Fibroblast of lung (primary cell): ENCODE results near the gene AQP2. TPM values are rescaled to one million over a fixed set of nuclear protein-coding genes. Genes with fewer than 3 reads are reported as not detected.

Source experiments
- DNase-seq, 2 donors: peaks; one replicate each; pipeline versions ENCODE4 v3.0.0 to v3.0.0-alpha.2; 2010; ENCODE audit warnings: low read depth in 2 of 2
- H2AFZ ChIP-seq: 2 replicates; pipeline ENCODE4 v1.5.1; 2012; ENCODE audit warnings: low read length, control low read depth, inconsistent platforms
- H3K27ac ChIP-seq: 2 replicates; pipeline ENCODE4 v1.5.1; 2011; ENCODE audit warnings: low read length, control low read depth; ENCODE audit not compliant: insufficient read depth
- H3K27me3 ChIP-seq: 2 replicates; pipeline ENCODE4 v1.5.1; 2011; ENCODE audit warnings: mild to moderate bottlenecking, low read length; ENCODE audit not compliant: control insufficient read depth, insufficient read depth
- H3K36me3 ChIP-seq: 2 replicates; pipeline ENCODE4 v1.5.1; 2011; ENCODE audit warnings: low read length; ENCODE audit not compliant: control insufficient read depth, insufficient read depth
- H3K4me1 ChIP-seq: 2 replicates; pipeline ENCODE4 v1.5.1; 2011; ENCODE audit warnings: low read length; ENCODE audit not compliant: control insufficient read depth, insufficient read depth; ENCODE audit errors: extremely low read depth
- H3K4me2 ChIP-seq: 2 replicates; pipeline ENCODE4 v1.5.1; 2011; ENCODE audit warnings: low read length, control low read depth; ENCODE audit not compliant: insufficient read depth; ENCODE audit errors: extremely low read depth
- H3K4me3 ChIP-seq, 4 experiments: fragments of 200-600 bp in 1 of 4; sonication (generic) in 1 of 4; replicated peaks in 1 of 4; 2 replicates each; pipeline ENCODE4 v1.5.1; 2011 to 2016; ENCODE audit warnings: low read length in 4 of 4, low read depth in 3 of 4, mild to moderate bottlenecking in 3 of 4, control low read depth in 2 of 4, inconsistent platforms in 1 of 4, mixed read lengths in 1 of 4; ENCODE audit not compliant: insufficient read depth in 1 of 4; ENCODE audit errors: control extremely low read depth in 1 of 4
- H3K79me2 ChIP-seq: 2 replicates; pipeline ENCODE4 v1.5.1; 2012; ENCODE audit warnings: mild to moderate bottlenecking, low read length, inconsistent platforms; ENCODE audit not compliant: control insufficient read depth, insufficient read depth
- H3K9ac ChIP-seq: 2 replicates; pipeline ENCODE4 v1.5.1; 2011; ENCODE audit warnings: mild to moderate bottlenecking, low read length, control low read depth; ENCODE audit not compliant: insufficient read depth
- H3K9me3 ChIP-seq: 2 replicates; pipeline ENCODE4 v1.5.1; 2012; ENCODE audit warnings: low read depth, low read length; ENCODE audit not compliant: control insufficient read depth, insufficient read depth
- H4K20me1 ChIP-seq: 2 replicates; pipeline ENCODE4 v1.5.1; 2011; ENCODE audit warnings: low read length; ENCODE audit not compliant: control insufficient read depth, insufficient read depth; ENCODE audit errors: extremely low read depth
- CTCF ChIP-seq, 2 donors: IDR thresholded peaks in 1 of 2; conservative IDR thresholded peaks in 1 of 2; 1 replicate in 1 of 2; 2 replicates in 1 of 2; pipeline ENCODE4 v1.5.1; 2011 to 2012; ENCODE audit warnings: low read length in 2 of 2, control low read depth in 1 of 2, inconsistent platforms in 1 of 2, low read depth in 1 of 2, mild to moderate bottlenecking in 1 of 2
- EZH2 ChIP-seq: IDR thresholded peaks from 2 replicates; pipeline ENCODE4 v1.5.1; 2012; ENCODE audit warnings: low read length, control low read depth, mild to moderate bottlenecking; ENCODE audit errors: missing control alignments
- polyA plus RNA-seq, 2 donors: library from polyadenylated mRNA; depleted of rRNA in 1 of 2; stranded (reverse) in 1 of 2; unstranded in 1 of 2; fragments of >200 nt; gene quantifications; 2 replicates each; pipeline ENCODE4 v1.2.1, GENCODE V29; 2011 to 2012; ENCODE audit warnings: missing spikeins in 1 of 2
- total RNA-seq: library from RNA; depleted of rRNA; stranded (reverse); fragments of >200 nt; gene quantifications from 2 replicates; pipeline ENCODE4 v1.2.1, GENCODE V29; 2014

Gene AQP2
- total and polyA plus RNA-seq, 2 donors (not counting 1 experiment from before 2014, with no cell fraction given) = not detected

DNA sequence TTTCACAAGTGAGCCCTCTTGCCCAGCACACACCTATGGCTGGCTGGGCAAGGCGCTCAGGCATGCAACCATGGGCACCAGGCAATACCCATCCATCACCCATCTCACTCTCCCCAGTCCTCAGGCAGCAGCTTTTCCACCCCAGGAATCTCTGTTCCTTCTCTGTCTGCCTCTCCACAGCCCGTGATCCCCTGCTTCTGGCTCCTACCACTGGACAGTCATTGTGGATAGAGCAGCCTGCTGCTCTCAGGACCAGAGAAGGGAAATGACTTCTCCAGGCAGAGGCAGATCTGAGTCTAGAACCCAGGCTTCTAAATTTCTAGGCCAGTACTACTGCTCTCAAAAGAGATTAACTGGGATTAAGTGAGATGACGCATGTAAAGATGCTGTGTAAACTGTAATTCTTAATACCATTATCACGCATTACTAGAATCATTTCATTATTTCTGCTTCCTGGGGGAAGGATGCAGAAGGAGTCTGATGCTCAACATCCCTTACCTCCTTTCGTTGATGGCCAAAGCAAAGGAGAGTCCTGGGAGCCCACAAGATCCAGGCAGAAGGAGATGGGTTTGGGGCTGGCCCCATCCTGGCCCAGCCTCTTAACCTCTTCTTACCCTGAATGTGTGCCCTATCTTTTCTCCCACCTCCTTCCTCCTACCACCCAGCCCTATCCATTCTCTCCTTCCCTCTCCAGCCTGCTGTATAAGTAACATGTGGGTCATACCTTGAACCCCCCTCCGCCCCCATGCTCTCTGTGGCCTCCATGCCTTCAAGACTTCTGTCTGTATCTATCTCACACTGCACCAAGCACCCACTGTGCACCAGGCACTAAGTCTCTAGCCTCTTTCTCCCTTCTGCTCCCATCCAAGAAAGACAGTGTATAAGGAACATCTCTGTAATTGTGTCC is 6.4 kb downstream of the AQP2 start:
- peaks cover 80% of the 10 kb centered on the region for H3K27me3 ChIP-seq
- H3K4me2 ChIP-seq = no peak overlapping the region
- H4K20me1 ChIP-seq = no peaks in the 10 kb centered on the region
- TF ChIP-seq EZH2 (no peak), CTCF (conservative IDR thresholded peaks at IDR 0.05 in 1 of 2, IDR thresholded peaks at IDR 0.05 in 1 of 2; ENCODE audit: low read depth in 1 of 2, low read length in 2 of 2) (no peak)
- H3K36me3 ChIP-seq = no peaks in the 10 kb centered on the region
- no peak overlapping the region for H3K9ac ChIP-seq
- no peak overlapping the region for H3K4me3 ChIP-seq
- no peak overlapping the region for H3K27ac ChIP-seq
- no peaks in the 10 kb centered on the region for H3K9me3 ChIP-seq
- no peaks in the 10 kb centered on the region for H3K79me2 ChIP-seq
- H2AFZ ChIP-seq = no peak overlapping the region
- no peaks in the 10 kb centered on the region for H3K4me1 ChIP-seq
- no peak for DNase-seq

DNA sequence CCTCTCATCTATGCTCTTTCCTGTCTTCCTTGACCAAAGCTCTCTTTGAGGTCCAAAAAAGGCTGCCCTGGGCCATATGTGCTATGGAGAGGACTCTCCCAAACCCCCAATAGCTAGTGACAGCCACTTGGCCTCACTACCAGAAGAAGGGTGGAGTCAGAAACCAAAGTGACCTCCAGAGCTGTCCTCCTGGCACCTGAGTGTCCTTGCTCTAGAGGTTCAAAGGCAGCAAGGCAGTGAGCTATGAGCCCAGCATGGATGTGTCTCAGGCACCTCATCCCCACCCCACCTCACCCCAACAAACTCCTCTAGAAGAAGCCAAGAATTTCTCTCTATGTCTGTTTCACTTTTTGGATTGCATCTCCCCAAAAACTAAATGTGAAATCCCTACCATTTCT is 7.0 kb downstream of the AQP2 start:
- Histone ChIP-seq H3K4me3 (no peak overlapping the region), H3K9me3 (no peaks in the 10 kb centered on the region), H3K9ac (no peak overlapping the region), H2AFZ (no peak overlapping the region), H4K20me1 (no peaks in the 10 kb centered on the region), H3K36me3 (no peaks in the 10 kb centered on the region), H3K27me3 (peaks cover 76% of the 10 kb centered on the region), H3K27ac (no peak overlapping the region), H3K79me2 (no peaks in the 10 kb centered on the region), H3K4me2 (no peak overlapping the region), H3K4me1 (no peaks in the 10 kb centered on the region)
- TF ChIP-seq CTCF (conservative IDR thresholded peaks at IDR 0.05 in 1 of 2, IDR thresholded peaks at IDR 0.05 in 1 of 2; ENCODE audit: low read depth in 1 of 2, low read length in 2 of 2) (no peak), EZH2 (no peak)
- no peak for DNase-seq

GRCh38 chr12:49959685-49960473 is 9.3 kb downstream of the AQP2 start:
- Histone ChIP-seq H3K4me1 (no peaks in the 10 kb centered on the region), H3K27me3 (peaks cover 71% of the 10 kb centered on the region), H3K4me2 (no peak overlapping the region), H3K4me3 (no peak overlapping the region), H3K79me2 (no peaks in the 10 kb centered on the region), H2AFZ (no peak overlapping the region), H3K36me3 (no peaks in the 10 kb centered on the region), H3K27ac (no peak overlapping the region), H4K20me1 (no peaks in the 10 kb centered on the region), H3K9me3 (no peaks in the 10 kb centered on the region), H3K9ac (no peak overlapping the region)
- TF ChIP-seq EZH2 = no peak
- TF ChIP-seq CTCF (conservative IDR thresholded peaks at IDR 0.05 in 1 of 2, IDR thresholded peaks at IDR 0.05 in 1 of 2; ENCODE audit: low read depth in 1 of 2, low read length in 2 of 2) = no peak
- DNase-seq = peak in 1 of 2 donors; percentile 59
